Activated naive CD4-positive, alpha-beta T cell treated with anti-CD3 and anti-CD28 coated beads, Interleukin-2, amount 50 U/mL, for 16 hours (primary cell): ENCODE data around the gene ANKLE1.
"Not testable (repeated sequence)": the region's sequence is repeated elsewhere in the genome, so short reads cannot be mapped to it uniquely, and the experiment has no call there.

Source experiments
- DNase-seq: peaks from one replicate; pipeline ENCODE4 v3.0.0-alpha.2; 2020

ANKLE1 gene

GRCh38 chr19:17285415-17286135 is 3.9 kb downstream of the ANKLE1 start:
- DNase-seq: no peak

GRCh38 chr19:17286263-17286662 is 4.6 kb downstream of the ANKLE1 start:
- DNase-seq: no peak

- no peak for DNase-seq
Observed at GRCh38 chr19:17286752-17287151, 5.1 kb downstream of the ANKLE1 start.

- peak; percentile 54 for DNase-seq
Observed at GRCh38 chr19:17289489-17289888, 7.8 kb downstream of the ANKLE1 start.

- peak; percentile 81 for DNase-seq
Observed at GRCh38 chr19:17292301-17293074, 10.8 kb downstream of the ANKLE1 start.

- DNase-seq: no peak
Observed at GRCh38 chr19:17293605-17294004, 11.9 kb downstream of the ANKLE1 start.

GRCh38 chr19:17294051-17294891 is 12.6 kb downstream of the ANKLE1 start:
- peak; percentile 57 for DNase-seq

GRCh38 chr19:17295551-17295950 is 13.8 kb downstream of the ANKLE1 start:
- not testable (repeated sequence) for DNase-seq

- DNase-seq: no peak
Observed at GRCh38 chr19:17296273-17296672, 14.6 kb downstream of the ANKLE1 start.

GRCh38 chr19:17296976-17297375 is 15.3 kb downstream of the ANKLE1 start:
- DNase-seq: no peak

- DNase-seq: no peak
Observed at GRCh38 chr19:17300992-17301619, 19.4 kb downstream of the ANKLE1 start.

GRCh38 chr19:17302391-17303166 is 20.9 kb downstream of the ANKLE1 start:
- no peak for DNase-seq

GRCh38 chr19:17303167-17303939 is 21.7 kb downstream of the ANKLE1 start, which contains the start of gene ABHD8:
Gene ABHD8 (minus strand): TSS chr19:17303425. CDS start chr19:17301616, 1,809 bp downstream.
- DNase-seq: peak; percentile 94

GRCh38 chr19:17303940-17304267 is 22.2 kb downstream of the ANKLE1 start:
- no peak for DNase-seq

- no peak for DNase-seq
Observed at GRCh38 chr19:17304386-17305215, 22.9 kb downstream of the ANKLE1 start.

GRCh38 chr19:17305216-17305516 is 23.5 kb downstream of the ANKLE1 start:
- DNase-seq: no peak

GRCh38 chr19:17305517-17306284 is 24.0 kb downstream of the ANKLE1 start, which contains the start of gene MRPL34:
Gene MRPL34 (plus strand): TSS chr19:17305872. CDS start chr19:17305893, 21 bp downstream.
- peak; percentile 92 for DNase-seq

- DNase-seq: no peak
Observed at GRCh38 chr19:17306285-17306714, 24.6 kb downstream of the ANKLE1 start.

GRCh38 chr19:17307876-17308377 is 26.2 kb downstream of the ANKLE1 start:
- DNase-seq: no peak
